Endometrium (tissue), 2 donors: ENCODE measurements around the gene MYOF.
A peak's percentile ranks its signal among the peaks of the same experiment; 100 is the strongest.
"Not testable (repeated sequence)": the region's sequence is repeated elsewhere in the genome, so short reads cannot be mapped to it uniquely, and the experiment has no call there.

Experiments
- FAIRE-seq: peaks from 2 replicates; lab custom pipeline; 2012; peaks lifted over from hg19 to GRCh38; lab: Jason Lieb, UNC
- donor health status: control.
- donor health status: control.

The MYOF gene

DNA sequence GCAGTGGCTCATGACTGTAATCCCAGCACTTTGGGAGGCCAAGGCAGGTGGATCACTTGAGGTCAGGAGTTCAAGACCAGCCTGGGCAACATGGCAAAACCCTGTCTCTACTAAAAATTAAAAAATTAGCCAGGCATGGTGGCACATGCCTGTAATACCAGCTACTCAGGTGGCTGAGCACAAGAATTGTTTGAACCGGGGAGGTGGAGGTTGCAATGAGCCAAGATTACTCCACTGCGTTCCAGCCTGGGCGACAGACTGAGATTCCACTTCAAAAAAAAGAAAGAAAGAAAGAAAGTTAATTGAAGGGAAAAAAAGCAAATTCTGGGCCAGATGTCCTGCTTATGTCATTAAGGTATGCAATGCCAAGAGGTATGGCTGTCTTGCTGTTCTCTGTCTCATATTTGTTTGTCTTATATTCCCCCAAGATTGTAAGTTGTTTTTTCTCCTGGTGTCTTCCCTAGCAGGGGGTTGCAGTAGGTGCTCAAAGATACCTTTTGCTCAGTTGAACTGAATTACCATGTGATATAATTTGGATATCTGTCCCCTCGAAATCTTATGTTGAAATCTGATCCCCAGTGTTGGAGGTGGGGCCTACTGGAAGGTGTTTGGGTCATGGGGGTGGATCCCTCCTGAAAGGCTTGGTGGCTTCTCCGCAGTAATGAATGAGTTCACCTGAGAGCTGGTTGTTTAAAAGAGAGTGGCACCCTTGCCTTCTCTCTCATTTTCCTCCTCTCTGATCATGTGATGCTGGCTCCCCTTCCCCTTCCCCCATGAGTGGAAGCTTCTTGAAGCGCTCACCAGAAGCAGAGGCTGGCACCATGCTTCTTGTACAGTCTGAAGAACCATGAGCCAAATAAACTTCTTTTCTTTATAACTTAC, 60.9 kb downstream of the MYOF start:
- FAIRE-seq: no peak

DNA sequence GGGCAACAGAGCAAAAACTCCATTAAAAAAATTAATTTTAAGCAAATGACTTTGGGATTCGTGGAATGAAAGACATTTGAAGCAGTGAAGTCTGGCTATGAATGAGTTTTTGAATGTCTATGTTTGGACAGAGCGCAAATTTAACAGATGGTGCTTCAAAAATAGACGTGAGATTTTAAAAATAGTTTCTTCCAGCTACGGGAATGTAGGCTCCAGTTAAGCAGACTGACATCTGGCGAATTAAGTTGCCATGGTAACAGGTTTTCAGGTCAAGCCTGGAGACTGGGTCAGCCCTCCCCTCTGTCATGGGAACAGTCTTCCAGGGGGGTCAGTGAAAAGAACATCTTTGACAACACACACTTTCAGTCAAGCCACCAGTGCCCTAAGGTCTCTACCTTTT, 62.0 kb downstream of the MYOF start:
- FAIRE-seq: peak; percentile 95

DNA sequence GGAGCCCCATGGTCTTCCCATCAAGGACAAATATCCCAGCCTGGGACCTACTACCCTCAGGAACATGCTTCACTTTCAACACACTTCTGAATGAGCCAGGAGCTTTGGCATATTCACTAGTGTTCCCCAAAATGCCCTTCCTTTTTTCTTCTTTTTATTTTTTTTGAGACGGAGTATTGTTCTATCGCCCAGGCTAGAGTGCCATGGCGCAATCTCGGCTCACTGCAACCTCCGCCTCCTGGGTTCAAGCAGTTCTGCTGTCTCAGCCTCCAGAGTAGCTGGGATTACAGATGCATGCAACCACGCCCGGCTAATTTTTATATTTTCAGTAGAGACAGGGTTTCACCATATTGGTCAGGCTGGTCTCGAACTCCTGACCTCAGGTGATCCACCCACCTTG, 63.1 kb downstream of the MYOF start:
- not testable (repeated sequence) for FAIRE-seq

DNA sequence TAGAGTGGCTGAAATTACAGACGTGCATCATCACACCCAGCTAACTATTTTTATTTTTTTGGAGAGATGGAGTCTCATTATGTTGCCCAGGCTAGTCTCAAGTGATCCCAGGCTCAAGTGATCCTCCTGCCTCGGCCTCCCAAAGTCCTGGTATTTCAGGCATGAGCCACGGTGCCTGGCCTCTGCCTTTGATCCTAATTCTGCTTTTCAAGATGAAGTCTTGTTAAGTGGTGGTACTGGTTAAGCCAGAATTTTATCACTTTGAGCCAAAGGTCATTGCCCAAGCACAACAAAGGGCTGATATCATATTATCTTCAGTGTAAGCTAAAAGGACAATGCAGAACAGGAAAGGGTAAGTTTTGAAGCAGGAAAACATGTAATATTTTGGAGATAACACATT, 64.2 kb downstream of the MYOF start:
- FAIRE-seq: no peak

DNA sequence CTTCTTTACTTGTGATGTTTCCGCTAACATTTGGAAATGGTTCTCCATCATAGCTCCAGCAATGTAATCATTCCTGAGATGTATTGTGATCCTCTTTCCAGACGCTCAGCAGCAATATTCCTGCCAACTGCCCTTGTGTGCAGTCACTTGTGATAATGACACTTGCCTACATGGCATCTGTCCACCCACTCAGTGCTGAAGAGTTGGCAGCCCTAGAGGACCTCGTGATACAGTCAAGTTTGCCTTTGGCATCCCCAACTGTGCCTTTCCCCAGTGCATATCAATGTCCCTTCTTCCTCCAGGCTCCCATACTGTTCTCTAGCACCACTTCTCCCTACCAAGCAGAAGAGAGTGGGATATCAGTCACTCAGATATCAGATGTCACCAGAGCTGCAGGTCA, 64.9 kb downstream of the MYOF start:
- FAIRE-seq: no peak

DNA sequence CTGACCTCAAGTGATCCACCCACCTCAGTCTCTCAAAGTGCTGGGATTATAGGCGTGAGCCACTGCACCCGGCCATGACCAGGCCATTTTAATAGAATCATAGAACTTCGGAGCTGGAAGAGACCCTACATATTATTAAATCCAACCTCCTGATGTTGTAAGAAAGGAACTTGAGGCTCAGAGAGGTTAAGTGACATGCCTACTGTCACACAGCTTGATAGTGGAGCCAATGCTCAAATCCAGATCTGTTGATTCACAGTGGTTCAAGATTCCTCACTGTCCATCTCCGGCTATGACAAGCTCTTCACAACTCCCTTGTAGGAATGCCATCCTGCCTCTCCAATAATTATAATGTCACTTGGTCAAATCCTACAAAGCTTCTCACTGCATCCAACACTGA, 65.3 kb downstream of the MYOF start:
- no peak for FAIRE-seq

DNA sequence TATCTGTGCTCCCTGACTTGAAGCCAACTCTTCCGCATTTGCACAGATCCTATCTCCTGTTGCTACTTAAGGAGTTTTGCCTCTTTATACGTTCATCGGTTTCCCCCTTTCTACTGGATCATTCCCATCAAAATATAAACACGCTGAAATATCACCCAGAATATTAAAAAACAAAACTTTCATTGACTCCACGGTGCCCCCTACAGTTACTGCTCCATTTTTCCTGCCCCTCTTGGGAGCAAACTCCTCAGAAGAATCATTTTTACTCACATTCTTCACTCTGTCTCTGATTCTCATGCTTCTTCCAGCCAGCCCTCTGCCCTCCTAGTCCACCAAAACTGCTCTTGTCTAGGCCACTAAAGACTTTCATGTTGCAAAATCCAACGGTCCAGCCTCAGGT, 66.4 kb downstream of the MYOF start:
- FAIRE-seq: no peak

DNA sequence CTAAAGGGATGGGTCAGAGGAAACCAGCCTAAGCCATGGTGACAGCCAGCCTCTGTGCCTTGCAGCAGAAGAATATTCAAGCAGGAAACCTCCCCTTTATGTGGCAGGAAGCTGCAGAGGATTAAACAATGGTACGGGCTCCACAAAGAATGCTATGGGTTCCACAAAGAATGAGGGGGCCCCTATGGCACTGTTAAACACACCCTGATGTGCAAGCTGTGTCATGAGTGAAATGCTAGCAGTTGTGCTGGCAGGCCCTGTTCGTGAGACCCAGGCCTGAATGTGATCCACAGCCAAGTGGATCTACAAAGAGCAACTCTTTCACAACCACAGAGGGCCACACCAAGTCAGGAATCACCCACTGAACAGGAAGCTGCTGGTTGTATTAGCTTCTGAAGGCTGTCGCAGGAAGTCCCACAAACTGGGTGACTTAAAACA, 68.9 kb downstream of the MYOF start:
- no peak for FAIRE-seq

DNA sequence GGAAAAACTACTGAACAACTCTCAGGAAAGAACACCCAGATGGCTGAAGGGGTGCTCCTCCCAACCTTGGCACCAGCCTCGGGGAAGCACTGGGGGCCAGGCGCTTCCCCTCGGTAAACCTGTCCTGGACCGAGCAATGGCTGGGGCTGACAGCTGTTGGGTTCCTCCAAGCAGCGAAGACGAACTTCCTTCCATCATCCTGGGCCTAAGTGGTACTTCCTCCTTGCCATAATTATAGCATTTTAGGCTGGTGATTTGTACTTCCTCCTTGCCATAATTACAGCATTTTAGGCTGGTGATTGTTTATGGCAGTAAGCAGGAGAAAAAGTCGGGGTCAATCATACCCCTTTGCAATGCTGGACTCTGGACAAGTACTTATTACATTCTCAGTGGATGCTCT, 69.3 kb downstream of the MYOF start:
- no peak for FAIRE-seq

DNA sequence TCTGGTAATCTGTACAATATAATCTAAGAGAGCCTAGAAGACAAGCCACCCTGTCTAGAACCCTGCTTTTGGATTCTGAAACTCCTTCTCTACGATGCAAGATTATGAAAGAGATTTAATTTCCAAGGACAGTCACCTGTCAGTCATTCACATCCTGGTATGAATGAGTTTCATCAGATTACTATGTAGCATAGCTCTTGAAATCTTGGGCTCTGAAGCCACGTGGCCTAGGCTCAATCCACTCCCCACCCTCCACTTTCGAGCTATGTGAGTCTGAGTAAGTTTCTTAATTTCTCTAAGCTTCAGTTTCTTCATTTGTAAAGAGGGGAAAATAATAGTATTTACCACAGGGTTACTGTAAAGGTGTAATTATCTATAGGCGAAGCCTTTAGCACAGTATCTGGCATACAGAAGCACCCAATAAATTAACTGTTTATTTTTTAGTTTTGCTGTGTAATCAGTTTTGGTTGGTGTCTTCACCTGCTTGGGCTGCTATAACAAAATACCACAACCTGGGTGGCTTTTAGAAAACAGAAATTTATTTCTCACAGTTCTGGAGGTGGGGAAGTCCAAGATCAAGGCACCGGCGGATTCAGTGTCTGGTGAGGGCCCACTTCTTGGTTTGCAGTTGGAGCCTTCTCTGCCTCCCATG, 71.3 kb downstream of the MYOF start:
- no peak for FAIRE-seq

DNA sequence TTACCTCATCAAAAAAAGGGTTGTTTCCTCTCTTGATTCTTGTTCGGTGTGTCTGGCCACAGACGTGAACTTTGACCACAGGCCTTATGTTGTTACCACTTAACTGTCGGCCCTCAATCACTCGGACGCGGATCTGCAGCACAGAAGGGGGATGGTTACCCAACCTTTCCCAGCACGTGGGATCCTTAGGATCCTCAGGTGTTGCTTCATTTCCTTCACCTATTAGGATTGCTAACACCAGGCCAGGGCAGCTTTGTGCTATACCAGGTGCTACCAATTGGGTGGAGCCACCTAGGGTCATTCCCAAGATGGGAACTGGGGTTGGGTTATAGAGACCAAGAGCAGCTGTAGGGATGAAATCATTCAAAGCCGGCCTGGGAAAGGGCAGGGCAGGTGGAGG, 73.4 kb downstream of the MYOF start:
- FAIRE-seq: no peak

DNA sequence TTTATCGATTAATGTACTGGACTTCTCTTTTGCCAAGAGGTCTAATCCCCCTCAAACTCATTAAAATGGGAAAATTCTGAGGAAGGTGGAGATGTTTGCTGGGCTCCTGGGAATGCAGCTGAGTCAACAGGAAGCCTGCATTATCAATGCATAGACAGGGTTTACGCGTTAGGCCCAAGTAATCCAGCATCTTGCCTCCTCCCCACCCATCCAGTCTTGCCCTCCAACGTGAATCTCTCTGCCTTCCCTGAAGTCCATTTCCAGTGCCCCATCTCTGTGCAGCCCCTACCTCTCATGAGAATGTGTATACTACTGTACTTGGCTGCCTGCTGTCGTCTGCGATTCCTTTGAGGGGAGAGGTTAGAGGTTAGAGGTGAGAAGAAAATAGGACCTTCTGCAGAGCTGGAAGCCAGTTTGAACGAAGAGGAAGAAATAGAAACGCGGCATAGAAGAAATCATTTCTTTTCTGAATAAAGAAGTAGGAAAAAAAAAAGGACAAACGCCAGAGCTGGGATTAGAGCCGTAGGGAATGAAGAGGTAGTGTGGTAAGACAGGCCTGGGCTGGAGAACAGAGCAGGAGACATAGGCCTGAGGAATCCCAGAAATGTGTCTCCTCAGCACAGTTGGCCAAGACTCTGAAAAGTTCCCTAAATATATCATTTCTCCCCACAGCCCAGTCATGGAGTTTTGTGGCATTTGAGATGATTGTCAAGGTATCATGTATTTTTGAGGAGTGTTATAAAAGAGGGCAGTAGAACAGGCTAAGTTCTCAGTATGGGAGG, 75.6 kb downstream of the MYOF start:
- FAIRE-seq: no peak

DNA sequence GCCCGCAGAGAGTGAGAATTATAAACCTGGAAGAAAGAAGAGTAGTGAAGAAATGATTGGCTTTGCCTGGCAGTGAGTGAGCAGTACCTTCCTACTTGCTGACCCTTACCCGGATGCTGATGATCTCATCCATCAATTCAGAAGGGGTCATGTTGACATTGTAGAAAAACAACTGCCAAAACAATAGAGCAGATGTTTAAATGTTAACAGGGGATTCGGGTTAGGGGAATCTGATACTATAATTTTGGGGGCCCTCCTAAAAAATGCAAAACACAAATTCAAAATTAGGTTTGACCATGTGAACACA, 78.1 kb downstream of the MYOF start:
- no peak for FAIRE-seq

DNA sequence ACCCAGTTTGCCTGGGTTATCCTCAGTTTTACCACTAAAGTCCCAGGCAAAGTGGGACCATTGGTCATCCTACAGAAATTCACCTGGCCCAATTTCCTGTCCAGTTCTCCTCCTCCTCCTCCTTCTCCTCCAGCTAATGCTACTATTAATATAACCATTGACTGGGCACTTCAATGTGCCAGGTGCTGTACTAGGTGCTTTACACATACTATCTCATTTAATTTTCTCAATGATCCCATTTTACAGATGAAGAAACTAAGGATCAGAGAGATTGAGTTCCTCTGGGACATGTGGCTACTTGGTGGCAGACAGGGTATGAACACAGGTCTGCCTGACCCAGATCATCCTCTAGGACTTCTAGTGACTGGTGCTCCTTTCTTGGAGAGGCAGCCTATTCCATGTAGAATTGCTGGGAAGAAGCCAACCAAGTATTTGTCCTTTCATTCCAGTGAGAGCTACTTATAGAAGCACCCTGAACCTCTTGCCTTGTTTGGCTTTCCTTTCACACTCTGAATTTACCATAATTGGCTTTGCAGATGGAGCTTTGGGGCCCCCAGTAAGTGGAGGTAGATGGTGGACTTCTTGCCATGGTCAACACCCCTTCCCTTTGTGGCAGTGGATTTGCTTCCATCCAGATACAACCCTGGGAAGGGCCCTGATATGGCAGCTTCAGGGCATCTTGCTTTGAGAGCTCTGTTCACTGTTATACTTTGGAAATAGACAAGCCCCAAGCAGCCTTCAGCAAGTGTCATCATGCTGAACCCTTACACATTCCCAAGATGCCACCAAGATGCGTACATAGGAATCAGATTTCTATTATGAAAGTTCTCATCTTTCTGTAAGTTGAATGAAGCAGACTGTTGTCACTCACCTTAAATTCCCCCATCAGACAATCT, 78.7 kb downstream of the MYOF start:
- no peak for FAIRE-seq

DNA sequence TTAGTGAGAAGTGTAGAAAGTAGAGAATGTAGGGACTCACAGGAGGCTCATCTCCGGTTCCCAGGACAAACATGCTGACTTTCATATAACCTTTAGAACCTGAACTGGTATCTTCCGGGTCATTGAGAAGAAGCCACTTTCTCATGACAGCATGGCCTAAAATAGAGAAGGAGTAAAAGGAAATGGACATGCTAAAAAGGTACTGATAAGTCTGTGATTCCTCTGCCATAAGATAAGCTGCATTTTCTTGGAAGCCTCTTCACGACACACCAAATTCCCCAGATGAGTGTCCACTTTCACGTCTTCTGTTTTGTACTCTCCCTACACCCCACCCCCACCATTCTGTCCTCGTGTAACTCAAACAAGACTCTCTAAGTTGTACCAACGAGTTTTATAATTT, 79.9 kb downstream of the MYOF start:
- no peak for FAIRE-seq

DNA sequence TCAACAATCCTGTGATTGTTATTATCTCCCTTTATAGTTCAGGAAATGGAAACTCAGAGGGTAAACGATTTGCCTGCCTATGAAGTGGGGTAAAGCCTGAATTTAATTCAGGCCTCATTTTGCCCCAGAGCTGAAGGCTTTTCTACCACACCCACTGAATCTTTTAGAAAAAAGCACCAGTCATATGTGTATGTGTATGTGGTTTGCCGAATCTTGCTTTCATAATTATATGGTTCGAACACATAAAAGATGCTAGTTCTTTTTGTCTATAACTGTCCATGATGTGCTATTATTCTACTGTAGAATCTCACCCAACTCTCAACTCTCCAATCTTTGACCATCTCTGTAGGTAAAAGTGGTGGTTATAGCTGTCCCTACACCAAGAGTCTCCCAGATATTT, 83.6 kb downstream of the MYOF start:
- no peak for FAIRE-seq

DNA sequence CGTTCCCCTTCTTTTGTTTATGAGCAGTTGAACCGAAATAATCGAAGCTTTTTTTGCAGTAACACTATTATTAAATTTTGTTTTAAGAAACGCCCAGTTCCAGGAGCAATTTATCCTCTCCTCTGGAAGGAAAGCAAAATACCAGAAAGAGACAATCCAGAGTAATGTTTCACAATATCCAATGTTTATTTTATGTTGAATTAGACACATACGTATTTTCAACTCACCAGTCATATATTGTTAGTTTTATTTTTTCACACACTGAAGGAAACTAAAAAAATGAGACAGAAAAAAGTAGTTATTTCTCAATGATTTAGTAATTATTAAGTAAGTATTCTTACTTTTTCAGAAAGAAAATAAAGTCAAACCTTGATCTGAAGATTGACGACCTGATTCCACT, 85.1 kb downstream of the MYOF start:
- FAIRE-seq: no peak

DNA sequence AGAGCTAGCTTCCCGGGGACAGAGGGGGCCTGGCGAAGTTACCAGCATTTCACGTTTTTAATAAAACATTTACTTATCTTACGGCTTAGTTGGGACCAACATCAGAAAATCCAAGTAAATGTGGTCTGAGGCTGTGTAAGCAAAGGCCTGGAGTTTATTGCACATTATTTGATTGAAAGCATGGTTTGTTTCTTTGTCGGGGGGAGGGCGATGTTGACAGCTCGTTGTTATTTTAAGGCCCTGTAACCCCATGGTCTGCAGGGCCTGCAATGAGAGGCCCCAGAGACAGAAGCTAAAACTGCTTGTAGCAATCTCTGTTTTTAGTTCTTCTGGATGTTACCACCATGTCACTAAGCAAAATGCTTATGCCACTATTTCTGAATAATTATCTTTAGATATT, 88.9 kb downstream of the MYOF start:
- FAIRE-seq: no peak

DNA sequence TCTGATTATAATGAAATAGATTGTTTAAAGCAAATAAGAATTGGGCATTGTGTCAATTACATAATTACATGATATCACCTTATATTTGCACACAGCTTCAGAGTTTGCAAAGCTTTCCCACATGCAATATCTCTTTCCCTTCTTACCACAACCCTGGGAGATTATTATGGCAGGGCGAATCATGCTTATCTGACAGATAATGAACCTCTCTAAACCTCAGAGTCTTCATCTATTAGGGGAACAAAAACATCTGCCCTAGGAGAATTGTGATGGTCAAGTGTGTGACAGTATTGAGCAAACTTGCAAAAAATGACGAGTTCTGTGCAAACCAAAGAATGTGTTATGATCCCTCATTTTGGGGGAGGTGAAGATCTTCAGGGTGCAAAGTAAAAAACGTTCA, 90.0 kb downstream of the MYOF start:
- FAIRE-seq: no peak

DNA sequence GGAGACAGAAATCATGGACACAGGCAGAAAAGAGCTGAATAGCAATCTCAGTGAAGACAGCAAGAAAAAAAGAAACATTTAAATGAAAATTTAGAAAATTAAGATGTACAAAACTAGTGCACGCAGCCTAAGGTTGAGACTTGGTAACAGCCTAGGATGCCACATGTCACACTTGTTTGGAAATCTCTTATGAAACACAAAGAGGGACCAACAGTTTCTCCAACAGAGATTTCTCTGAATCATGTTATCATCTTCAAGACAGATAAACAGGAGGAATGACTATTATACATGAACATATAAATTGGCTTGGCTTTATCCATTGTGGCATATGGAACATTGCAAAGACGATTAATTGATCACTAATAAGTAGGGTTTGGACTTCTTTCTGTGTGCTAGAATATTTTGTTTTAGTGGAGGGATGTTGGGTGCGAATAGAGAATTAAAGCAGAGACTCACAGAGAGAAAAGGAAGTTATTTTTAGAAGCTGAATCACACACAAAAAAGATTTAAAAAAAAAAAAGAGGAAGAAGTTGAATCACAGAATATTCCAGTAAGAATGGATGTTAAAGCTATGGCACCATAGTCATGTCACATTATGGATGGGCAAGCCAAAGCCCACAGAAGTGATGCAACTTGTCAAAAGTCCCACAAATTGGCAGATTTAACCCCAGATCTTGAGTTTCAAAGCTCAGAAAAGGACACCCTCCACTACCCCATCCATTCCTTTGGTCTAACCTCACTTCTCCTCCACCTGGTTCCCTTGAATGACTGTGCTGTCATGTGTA, 91.6 kb downstream of the MYOF start:
- FAIRE-seq: no peak

DNA sequence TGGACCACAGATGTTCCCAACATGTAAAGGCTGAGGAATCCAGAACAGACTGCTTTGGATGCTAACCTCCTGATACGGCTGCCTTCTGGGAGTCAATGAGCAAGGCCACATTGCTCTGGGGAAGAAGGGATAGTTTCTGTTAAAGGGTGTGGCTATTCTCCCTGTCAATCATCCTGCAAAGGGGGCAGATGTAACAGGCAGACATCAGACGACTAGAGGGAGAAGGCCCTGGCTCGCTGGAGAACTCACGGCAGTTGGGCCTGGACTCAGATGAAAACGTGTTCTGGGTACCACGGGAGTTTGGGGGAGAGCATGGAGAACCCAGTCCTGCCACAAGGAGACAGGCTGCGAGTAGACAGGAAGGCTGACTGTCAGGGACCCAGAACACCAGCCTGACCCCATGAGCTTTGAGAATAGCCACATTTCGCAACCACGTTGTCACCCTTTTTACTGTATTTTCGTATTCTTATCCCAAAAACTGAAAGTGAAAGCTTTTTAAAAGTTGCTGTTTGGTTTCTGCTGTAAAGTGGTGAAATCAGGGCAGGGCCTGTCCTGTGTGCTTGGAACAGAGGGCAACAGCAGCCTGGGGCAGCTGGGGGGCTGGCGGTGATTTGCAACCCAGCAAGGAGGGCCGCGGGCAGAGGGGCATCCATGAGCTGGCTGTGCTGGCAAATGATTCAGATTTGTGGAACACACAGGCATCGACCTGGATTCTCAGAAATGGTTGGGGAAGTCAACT, 95.3 kb downstream of the MYOF start:
- no peak for FAIRE-seq
